GM18870 (cell line): ENCODE measurements around the gene SSTR5.

Experiments
- ATAC-seq: cut with Tn5 transposase; IDR thresholded peaks from one replicate; pipeline ENCODE4 v1.9.1; 2021; ENCODE audit warnings: moderate library complexity; ENCODE audit not compliant: unreplicated experiment

Gene SSTR5

DNA sequence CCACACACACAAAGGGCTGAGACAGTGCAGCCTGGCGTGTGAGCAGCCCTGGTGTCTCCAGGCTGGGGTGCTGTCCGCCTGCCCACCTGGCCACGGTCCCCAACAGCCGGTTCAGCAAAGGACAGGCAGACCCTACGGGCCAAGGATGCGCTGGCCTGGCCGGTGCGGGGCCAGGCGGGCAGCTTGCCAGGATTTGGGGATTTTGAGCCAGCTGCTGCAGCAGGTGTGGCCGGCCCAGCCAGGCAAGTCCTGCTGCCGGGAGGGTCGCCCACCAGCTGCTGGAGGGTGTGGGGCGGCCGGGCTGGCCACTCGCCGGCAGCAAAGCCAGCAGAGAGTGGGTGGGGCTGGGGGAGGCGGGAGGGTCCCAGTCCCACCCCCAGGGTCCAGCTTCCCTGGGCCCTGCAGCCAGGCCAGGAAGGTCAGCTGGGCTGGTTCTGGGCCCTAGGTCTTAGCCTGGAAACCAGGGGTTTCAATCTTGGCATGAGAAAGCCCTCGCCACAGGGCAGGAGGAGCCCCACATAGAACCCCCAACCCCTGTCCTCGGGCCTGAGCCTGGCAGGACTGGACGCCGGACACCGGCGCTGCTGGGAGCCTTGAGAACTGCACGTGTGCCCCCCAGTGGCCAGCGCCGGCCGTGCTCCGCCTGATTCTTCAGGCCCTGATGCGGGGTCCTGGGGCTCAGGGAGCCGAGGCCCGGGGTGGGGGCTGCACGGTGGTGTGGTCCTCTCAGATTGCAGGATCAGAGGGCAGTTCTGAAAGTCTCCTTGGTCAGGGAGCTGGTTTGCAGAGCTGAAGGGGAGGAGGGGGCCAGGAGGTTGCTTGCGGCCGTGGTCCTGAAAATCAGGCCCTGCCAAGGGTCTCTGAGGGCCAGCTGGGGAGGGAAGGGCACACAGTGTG, 17.6 kb upstream of the SSTR5 start:
- ATAC-seq, result no peak

DNA sequence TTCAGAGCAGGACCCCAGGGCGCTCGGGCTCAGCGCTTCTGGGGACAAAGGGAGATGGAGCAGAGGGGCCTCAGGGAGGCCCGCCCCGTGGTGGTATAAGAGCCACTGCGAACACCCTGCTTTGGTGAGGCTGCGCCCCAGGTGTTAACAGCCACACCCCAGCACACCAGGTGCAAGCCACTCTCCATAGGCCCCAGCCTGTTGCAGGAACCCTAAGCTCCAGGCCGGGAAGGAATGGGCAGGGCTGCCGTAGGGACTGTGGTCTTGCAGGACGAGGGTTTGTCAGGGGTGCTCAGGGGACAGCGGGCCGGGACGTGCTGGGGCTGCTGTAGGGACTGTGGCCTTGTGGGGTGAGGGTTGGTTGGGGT, 17.0 kb upstream of the SSTR5 start:
- no peak for ATAC-seq

DNA sequence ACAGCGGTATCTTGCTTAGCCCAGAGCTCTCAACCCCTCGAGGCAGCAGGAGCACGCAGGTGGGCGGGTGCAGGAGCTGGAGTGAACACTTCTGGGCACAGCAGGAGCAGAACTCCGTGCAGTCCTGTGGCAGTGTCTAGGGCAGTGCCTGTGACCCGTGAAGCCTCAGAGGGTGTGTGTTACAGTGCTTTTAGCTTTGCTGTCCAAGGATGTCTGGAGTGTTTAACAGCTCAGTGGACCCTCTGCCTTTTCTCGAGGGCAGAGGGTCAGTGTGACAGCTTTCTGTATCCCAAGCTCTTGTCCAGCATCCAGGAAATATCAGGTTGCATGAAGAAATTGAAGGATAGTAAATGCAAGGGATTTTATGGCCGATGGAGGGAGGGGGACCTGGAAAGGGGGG, 16.4 kb upstream of the SSTR5 start:
- no peak for ATAC-seq

DNA sequence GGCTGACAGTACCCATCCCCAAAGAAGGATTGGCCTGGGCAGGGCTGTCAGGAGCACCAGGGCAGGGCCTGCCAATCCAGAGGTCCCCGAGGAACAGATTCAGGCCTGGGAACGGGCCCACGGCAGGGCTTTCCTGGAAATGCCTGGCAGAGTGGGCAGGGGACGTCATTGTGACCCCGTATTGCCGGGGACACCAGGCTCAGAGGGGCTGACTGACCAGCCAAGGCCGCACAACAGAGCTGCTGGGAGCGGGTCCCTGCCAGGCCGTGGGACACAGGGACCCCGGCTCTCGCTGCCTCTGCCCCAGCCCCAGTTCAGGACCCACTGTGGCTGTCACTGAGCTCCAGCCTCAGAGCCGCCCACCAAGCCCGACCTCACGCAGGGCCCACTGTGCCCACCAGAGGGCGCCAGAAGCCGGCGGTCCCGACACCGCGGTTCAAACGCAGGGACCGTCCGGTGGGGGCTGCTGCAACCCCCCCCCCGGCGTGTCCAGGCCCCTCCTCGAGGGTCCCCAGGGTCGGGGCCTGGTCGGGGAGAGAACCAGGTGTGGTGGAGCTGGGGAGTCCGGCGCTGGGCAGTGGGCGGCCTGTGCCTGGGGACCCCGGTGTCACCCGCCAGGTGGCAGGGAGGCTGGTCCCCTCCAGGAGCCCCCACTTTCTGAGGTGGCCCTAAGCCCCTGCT, 15.2 kb upstream of the SSTR5 start:
- no peak for ATAC-seq

DNA sequence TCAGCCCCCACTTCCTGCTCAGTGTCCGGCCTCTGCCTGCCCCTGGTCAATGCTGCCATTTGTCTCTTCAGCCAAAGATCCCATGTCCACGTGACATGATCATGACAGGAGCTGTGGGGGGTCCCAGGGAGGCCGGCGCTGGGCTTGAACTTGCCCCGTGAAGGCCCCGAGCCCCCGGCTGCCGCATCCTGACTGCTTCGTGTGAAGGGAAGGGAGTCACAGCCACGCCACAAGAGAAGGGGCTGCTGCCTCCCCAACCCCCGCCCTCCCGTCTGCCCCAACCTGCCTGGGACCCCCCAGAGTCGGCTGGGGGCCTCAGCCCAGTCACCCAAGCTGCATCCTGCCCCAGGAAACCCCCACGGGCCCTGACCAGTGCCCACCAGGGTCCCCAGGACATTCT, 14.3 kb upstream of the SSTR5 start:
- ATAC-seq, result no peak

DNA sequence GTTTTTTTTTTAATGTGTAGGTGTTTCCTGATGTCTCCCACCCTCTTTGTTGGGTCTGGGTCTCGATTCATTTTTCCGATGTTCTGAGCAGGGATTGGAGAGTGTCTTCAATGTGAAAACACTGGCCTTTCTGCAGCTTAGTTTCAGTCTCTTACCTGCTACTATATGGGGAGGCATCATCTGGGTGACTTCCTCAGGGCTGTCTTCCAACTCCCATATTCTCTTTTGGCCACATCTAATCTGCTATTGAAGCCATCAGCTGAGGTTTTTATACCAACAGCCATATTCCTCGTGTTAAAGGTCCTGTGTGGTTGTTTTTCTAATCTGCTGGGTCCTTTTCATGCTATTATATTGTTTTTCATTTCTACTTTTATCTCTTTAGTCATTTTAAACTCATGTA, 13.2 kb upstream of the SSTR5 start:
- no peak for ATAC-seq

DNA sequence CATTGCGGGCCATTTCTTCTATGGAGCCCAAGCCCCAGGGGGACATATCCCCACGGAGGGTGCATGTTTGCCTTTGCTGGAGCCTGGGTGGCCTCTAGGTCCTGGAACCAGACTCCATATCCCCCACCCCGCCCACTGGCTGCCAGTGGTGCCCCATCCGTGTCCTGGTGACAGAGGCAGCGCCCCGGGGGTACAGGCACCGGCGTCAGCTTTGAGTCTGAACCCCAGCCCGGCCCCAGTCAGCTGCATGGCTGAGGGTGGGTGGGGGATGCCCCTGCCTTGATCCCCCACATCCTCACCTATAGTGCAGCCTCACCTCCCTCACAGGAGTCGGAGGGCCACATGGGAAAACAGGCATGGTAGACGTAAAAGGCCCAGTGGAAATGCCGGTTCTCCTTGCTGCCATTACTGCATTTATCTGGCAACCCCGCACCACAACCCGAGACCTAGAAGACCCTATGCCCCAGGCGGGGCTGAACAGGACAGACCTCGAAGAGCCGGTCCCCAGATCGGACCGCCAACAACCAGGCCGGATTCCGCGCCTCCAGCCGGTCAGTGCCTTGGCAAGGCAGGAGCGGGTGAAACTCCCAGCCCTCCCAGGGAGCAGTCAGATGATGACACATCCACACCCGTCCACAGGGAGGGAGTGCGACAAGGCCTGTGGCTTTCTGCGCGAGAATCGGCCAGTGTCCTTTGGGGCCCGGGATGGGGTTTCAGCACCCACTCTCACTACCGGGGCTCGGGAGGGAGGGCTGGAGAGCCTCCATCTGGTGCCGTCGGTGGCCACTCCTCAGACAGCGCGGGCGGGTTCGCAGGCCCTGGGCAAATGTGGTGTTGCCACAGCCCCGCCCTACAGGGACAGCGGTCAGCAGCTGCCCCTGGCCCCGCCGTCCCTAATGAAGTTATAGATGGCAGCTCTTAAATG, 11.9 kb upstream of the SSTR5 start:
- ATAC-seq, result no peak

DNA sequence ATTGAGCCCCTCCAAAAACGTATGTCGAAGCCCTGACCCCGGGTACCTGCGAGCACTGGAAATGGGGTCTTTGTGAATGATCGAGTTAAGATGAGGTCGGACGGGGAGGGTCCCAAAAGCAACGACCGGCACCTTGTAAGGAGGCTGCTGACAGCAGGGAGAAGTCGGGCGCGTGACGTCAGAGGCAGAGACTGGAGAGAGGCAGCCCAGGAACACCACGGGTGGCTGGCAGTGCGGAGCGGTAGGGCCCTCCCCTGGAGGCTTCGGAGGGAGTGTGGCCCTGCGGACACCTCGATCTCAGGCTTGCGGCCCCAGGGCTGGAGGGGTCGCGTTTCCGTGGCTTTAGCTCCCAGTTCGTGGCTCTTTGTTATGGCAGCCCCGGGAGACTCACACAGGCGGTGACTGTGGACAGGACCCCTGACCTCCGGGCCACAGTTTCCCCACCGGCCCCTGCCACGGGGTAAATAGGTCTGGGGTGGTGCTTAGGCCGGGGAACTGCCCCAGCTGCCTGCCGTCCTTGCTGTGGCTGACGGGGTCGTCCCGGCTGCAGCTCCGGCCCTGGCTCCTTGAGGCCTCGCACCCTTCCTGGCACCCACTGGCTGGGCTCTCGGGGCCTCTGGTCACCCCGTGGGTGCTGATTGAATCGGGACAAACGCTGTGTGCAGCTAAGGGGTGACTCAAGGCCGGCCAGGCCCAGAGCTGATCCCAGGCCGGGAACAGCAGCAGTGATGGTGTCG, 10.6 kb upstream of the SSTR5 start:
- ATAC-seq, result no peak

DNA sequence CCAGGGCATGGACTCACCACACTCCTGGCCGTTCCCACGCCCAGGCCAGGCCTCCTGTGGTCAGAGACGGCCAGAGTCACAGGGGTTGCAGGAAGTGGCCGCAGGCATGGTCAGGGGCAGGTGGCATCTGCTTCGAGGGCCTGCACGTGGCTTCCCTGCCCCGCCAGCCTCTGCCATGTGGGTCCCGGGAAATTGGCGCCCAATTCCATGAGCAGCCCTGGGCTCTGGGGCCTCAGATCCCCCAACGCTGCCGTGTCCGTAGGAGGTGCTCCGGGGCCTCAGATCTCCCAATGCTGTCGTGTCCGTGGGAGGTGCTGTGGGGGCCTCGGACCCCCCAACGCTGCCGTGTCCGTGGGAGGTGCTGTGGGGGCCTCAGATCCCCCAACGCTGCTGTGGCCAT, 9.7 kb upstream of the SSTR5 start:
- no peak for ATAC-seq

DNA sequence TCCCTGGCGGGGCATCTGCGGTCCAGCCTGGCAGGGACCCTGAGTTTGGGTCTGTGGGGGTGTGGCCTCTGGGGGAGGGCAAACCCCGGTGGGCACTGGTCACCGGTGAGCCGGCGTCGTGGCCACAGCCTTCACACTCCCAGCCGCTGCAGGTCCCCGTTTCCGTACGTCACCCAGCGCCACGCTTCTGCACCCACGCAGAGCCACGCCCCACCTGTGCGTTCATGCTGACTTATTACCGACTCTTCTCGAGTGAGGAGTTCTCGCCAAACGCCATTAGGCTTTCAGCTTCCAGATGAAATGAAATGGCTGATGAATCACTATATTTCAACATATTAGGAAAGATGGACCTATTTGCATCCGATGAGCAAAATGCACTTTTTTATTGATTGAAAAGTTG, 8.8 kb upstream of the SSTR5 start:
- no peak for ATAC-seq

DNA sequence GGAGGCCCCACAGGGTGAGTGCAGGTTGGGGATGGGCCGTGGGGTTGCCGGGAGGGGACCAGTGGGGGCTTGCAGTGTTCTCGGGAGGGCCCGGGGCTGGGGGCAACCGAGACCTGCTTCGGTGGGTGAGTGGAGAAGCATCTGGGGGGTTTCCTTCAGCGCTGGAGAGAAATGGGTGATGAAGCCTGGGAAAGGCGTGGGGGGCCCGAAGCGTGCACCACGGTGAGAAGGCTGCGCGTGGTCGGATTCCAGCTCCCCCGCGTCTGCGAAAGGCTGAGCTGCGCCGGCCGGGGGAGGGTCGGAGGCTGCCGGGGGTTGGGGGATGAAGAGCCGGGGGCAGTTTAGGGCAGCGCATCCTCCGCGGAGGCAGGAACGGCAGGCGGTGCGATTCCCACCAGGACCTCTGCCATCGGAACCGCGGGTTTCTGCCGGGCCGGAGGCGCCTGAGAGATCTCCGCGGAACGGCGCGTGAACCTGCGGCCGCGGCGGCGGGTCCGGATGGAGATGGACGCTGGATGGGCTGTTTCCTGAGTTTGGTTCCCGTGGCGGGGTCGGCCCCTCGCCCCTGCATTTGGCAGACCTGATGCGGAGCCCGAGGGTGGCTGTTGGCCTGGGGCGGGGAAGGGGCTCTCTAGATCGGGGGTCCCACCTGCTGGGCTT, 6.9 kb upstream of the SSTR5 start:
- ATAC-seq, result no peak

DNA sequence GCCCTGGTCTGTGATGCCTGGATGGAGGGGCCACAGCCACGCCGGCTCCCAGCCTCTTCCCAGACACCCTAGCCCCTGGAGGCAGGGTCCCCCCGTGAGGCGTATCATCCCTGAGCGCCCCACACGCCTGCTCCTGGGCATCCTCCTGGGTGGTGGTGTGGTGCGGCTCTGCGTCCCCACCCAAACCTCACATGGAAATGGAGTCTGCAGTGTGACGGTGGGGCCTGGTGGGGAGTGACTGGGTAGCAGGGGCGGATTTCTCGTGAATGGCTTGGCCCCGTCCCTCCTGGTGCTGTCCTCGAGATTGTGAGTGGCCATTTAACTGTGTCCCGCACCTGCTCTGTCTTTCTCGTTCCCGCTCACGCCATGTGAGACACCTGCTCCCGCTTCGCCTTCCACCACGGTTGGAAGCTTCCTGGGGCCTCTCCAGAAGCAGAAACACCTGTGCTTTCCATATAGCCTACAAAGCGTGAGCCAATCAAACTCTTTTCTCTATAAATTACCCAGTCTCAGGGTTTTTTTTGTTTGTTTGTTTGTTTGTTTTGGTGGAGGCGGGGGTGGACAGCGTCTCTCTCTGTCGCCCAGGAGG, 5.9 kb upstream of the SSTR5 start:
- ATAC-seq, result no peak

DNA sequence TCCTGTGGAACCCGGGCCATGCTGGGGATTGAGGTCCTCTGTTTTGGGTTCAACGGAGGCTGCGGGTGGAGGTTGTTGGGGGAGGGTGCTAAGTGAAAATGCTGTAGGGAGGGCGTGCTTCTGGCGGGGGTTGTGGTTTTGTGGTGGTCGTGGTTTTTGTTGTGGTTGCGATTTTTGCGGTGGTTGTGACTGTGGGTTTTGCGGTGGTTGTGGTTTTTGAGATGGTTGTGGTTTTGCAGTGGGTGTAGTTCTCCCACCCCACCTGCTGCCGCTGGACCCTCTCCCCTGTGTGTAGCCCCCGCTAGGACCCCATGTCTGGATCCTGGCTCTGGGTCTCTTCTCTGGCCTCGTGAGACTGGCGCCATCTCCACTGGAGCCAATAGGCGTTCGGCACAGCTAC, 4.9 kb upstream of the SSTR5 start:
- no peak for ATAC-seq

DNA sequence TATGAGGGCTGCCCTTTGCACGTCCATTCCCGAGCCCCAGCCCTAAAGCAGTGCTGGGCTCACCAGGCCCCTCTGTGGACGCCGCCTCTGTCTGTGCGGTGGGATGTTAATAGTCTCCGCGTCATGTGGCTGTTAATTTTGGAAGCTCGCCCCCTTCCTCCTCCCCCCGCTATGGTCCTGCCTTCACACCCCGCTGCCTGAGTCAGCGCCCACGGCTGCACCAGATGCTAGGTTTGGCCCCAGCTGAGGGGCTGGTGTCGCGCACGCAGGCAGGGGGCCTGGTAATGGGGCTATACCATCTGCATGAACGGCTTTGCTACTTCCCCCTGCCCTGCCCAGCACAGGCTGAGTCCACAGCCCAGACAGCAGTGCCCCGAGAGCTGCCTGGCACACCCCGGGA, 4.1 kb upstream of the SSTR5 start:
- ATAC-seq, result no peak

DNA sequence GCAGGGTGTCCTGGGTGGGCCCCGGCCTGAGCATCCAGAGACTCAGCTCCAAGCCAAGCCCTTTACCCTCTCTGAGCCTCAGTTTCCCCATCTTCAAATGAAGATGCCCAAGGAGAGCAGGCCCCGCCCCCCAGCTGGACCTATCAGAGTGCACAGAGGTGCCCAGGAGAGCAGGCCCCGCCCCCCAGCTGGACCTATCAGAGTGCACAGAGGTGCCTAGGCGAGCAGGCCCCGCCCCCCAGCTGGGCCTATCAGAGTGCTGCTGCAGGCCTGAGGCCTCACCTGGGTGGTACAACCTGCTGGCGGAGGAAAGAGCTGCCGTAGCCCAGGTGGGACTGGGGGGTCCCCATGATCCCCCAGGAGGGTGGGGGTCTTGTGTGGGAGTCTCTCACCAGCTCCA, 3.4 kb upstream of the SSTR5 start:
- ATAC-seq, result no peak

DNA sequence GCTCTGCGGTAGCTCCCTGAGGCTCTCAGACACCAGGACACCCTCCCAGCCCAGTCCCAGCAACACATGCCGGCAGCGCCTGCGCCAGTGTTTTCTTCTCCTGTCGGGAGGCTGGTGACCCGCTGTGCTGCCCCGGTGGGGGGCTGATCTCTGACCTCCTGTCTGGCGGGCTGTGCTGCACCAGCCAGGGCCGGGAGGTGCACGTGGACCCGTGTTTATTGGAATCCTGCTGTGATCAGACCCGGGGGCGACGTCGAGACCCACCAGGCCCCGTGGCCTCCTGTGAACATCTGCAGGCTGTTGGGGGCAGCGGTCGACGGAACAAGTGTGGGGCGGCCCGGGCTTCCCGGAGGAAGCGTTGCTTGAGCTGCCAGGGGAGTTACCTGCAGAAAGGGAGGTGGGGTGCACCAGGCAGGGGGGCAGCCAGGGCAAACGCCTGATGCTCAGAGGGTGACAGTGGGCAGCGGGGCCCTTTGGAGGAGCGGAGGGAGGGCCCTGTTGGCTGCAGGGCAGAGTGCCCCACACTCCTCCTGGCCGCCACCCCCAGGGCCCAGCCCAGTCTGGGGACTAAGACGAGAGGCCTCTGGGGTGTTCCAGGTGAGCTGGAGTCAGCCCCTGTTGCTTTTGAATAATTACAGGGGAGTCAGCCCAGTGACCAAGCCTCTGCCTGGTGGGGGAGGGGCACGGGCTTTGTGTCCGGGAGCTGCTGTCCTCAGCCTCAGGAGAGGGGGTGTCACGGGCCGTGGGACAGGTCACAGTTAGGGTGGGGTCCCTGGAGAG, 2.3 kb upstream of the SSTR5 start:
- ATAC-seq, result no peak

DNA sequence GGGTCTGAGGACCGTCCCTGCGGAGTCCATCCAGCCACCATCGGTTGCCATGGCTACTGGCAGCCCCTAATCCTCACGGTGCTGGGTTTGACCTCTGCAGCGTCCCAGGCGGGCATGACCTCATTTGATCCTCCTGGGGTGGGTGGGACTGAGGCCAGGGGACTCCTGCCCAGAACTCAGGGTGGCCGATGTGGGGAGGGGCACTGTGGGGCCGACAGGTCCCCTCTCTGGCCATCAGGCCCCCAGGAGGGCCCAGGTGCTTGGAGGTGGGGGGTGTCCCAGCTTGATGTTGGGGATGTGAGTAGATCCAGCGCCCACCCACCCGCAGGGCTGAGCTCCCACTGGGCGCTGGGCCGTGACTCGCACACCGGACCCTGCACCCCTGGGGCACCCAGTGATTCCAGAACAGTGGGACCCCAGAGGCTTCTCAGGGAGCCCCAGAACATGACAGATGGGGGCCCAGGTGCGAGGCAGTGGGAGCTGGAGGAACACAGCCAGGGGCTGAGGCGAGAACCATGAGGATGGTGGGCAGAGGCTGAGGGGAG, 1.6 kb upstream of the SSTR5 start:
- ATAC-seq, result no peak

DNA sequence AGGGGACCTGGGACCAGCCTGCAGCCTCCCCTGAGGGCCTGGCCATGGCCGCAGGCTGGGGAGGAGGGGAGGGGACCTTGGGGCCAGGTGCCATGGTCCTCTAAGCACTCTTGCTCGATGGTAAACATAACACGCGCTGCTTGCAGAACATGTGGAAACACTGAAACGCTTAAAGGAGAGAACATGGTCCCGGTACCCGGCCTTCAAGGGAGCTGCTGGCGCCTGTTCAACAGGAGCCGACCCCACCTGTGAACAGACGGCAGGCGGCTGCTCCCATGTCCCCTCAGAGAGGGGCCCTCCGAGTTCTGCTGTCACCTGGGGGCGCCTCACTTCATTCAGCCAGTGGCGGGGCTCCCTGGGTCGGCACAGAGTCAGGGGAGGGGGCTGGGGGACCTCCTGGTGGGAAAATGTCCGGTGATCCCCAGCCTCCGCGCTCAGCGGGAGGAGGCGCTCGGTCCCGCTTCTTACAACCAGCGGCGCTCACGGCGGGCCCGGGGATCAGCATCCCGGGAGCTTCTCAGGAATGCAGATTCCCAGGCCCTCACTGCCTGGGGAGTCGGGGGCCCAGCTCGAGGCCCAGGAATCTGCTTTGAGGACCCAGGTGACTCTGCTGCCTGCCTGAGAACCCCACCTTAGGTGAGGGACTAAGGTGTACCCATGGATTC, 854 bp upstream of the SSTR5 start:
- no peak for ATAC-seq

DNA sequence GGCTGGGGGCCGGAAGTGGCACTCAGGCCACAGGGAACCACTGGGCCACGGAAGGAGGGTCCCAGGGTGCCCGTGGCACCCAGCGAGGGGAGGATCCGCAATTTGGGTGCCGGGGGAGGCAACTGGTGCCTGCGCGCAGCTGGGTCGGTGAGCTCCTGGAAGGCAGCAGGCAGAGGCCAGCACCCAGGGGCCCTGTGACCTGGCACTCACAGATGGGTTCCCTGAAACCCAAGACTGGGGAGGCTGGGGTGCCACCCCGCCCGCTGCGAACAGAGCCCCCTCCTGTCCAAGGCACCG, 663 bp downstream of the SSTR5 start:
- ATAC-seq, result no peak
